Prostate gland (tissue), 2 donors: ENCODE results near the gene STAT3.
"Not testable (repeated sequence)": the region's sequence is repeated elsewhere in the genome, so short reads cannot be mapped to it uniquely, and the experiment has no call there.

Source experiments
- CTCF ChIP-seq, 4 experiments: fragments of 200-600 bp in 2 of 4; fragments of 450-650 bp in 2 of 4; sonication (generic) in 2 of 4; IDR thresholded peaks; 1 replicate in 3 of 4; 2 replicates in 1 of 4; pipeline ENCODE4 v1.5.1; 2016 to 2019; ENCODE audit warnings: antibody characterized with exemption in 4 of 4, mild to moderate bottlenecking in 2 of 4, moderate library complexity in 2 of 4
- POLR2A ChIP-seq: fragments of 450-650 bp; IDR thresholded peaks from one replicate; pipeline ENCODE4 v1.6.1; 2016; ENCODE audit warnings: antibody characterized with exemption, mild to moderate bottlenecking

GRCh38 chr17:42264366-42264765 is 123.9 kb downstream of the STAT3 start:
- not testable (repeated sequence) for TF ChIP-seq CTCF (IDR thresholded peaks at IDR 0.05); POLR2A
